Right lobe of liver (tissue), 6 donors: ENCODE results near the gene CHFR. TPM values are rescaled to one million over a fixed set of nuclear protein-coding genes. Genes with fewer than 3 reads are reported as not detected.
A peak's percentile ranks its signal among the peaks of the same experiment; 100 is the strongest.

Experiments used
- ATAC-seq, 4 donors: fragments of 200-7000 bp; cut with Tn5 transposase; one replicate each; pipeline ENCODE4 v1.9.1; 2020; ENCODE audit warnings: mild to moderate bottlenecking in 4 of 4, moderate library complexity in 4 of 4
- DNase-seq, 3 donors: peaks; one replicate each; pipeline ENCODE4 v3.0.0-alpha.2; 2020
- H3K27ac ChIP-seq, 3 donors: fragments of 200-600 bp; one replicate each; pipeline ENCODE4 v1.8.0; 2022
- H3K27me3 ChIP-seq, 2 donors: fragments of 200-600 bp; one replicate each; pipeline ENCODE4 v1.8.0; 2022
- H3K36me3 ChIP-seq, 4 donors: fragments of 200-600 bp; sonication (generic) in 1 of 4; one replicate each; pipeline versions ENCODE4 v1.5.1 to v1.8.0; 2017 to 2022; ENCODE audit warnings: control low read depth in 1 of 4
- H3K4me1 ChIP-seq, 4 donors: fragments of 200-600 bp; sonication (generic) in 1 of 4; one replicate each; pipeline versions ENCODE4 v1.5.1 to v1.8.0; 2017 to 2022; ENCODE audit warnings: control low read depth in 1 of 4
- H3K4me3 ChIP-seq, 3 donors: fragments of 200-600 bp; one replicate each; pipeline ENCODE4 v1.8.0; 2022
- H3K9me3 ChIP-seq, 4 donors: fragments of 200-600 bp; sonication (generic) in 1 of 4; one replicate each; pipeline versions ENCODE4 v1.5.1 to v1.8.0; 2017 to 2022; ENCODE audit warnings: control low read depth in 1 of 4
- CTCF ChIP-seq, 4 donors: fragments of 200-600 bp in 3 of 4; fragments of 450-650 bp in 1 of 4; IDR thresholded peaks; one replicate each; pipeline versions ENCODE4 v1.5.1 to v1.8.0; 2016 to 2022; ENCODE audit warnings: antibody characterized with exemption in 4 of 4, mild to moderate bottlenecking in 2 of 4
- POLR2A ChIP-seq: fragments of 450-650 bp; IDR thresholded peaks from one replicate; pipeline ENCODE4 v1.6.1; 2017; ENCODE audit warnings: antibody characterized with exemption, mild to moderate bottlenecking
- WGBS: methylation state at CpG from one replicate; pipeline ENCODE4 v1.1.6; 2018; ENCODE audit warnings: low coverage, low lambda C conversion rate; ENCODE audit not compliant: insufficient coverage; ENCODE audit errors: missing lambda C conversion rate; 5-methylcytosine and 5-hydroxymethylcytosine counted together
- intact Hi-C, 2 donors: fragments of 100-400 bp; cut with DNase I; formaldehyde crosslinking; loops; one replicate each; pipeline versions ENCODE4 v1.11.2 to v1.14.1; 2022
- total RNA-seq, 6 experiments: library from RNA; depleted of rRNA in 2 of 6; stranded (reverse); fragments of >200 nt in 2 of 6; fragmentation: NEBNext Ultra II Directional in 3 of 6; extraction: Animal tissue kit (Norgen Biotek cat#: 25700) in 3 of 6; gene quantifications; one replicate each; pipeline versions ENCODE4 v1.1.0 to v1.2.4, GENCODE V29; 2016 to 2023
- donor health status: DM: no; HTN: yes; CAD: no.
- donor health status: DM: no; HTN: no; CAD: no.
- donor health status: DM: no; HTN: no; CAD: no.
- donor health status: DM: no; HTN: yes; CAD: no.
- donor health status: DM: no; HTN: yes; CAD: no.

Gene CHFR
- total RNA-seq, 6 experiments from 2014 or later = 11.0 to 20.4 (median 13.5) TPM

- Histone ChIP-seq H3K4me1 (no peaks in the 10 kb centered on the region), H3K4me3 (no peak overlapping the region), H3K27me3 (no peaks in the 10 kb centered on the region), H3K9me3 (no peaks in the 10 kb centered on the region), H3K27ac (no peak overlapping the region), H3K36me3 (peaks cover 0 to 46% (median 7%) of the 10 kb centered on the region in 4 donors)
- 97% methylated on average over 13 of the region's 20 CpGs for WGBS
- intact Hi-C loops = no loop called here
- ATAC-seq (no peak), DNase-seq (no peak)
- TF ChIP-seq CTCF (IDR thresholded peaks at IDR 0.05) (no peak), POLR2A (no peak)
Measured at GRCh38 chr12:132840536-132840935, 46.9 kb downstream of the CHFR start.

GRCh38 chr12:132839558-132840235, 47.7 kb downstream of the CHFR start:
- no peak overlapping the region for H3K27ac ChIP-seq
- no peak for TF ChIP-seq POLR2A
- no peak for TF ChIP-seq CTCF (IDR thresholded peaks at IDR 0.05)
- WGBS = 85% methylated on average over 13 of the region's 14 CpGs
- no peak for ATAC-seq
- no peaks in the 10 kb centered on the region for H3K9me3 ChIP-seq
- no peaks in the 10 kb centered on the region for H3K27me3 ChIP-seq
- H3K4me3 ChIP-seq = no peak overlapping the region
- intact Hi-C loops = no loop called here
- no peak for DNase-seq
- H3K36me3 ChIP-seq = peaks cover 0 to 40% (median 7%) of the 10 kb centered on the region in 4 donors
- H3K4me1 ChIP-seq = no peaks in the 10 kb centered on the region

- TF ChIP-seq POLR2A (no peak), CTCF (IDR thresholded peaks at IDR 0.05) (no peak)
- intact Hi-C loops = no loop called here
- Histone ChIP-seq H3K4me1 (no peaks in the 10 kb centered on the region), H3K36me3 (peaks cover 0 to 31% (median 6%) of the 10 kb centered on the region in 4 donors), H3K27me3 (no peaks in the 10 kb centered on the region), H3K9me3 (no peaks in the 10 kb centered on the region), H3K4me3 (no peak overlapping the region), H3K27ac (no peak overlapping the region)
- WGBS = 71% methylated on average over 3 of the region's 17 CpGs
- peak in 1 of 4 donors; percentile 5 for ATAC-seq
- no peak for DNase-seq
Measured at GRCh38 chr12:132838410-132839080, 48.9 kb downstream of the CHFR start.

- intact Hi-C loops = no loop called here
- no peaks in the 10 kb centered on the region for H3K9me3 ChIP-seq
- DNase-seq (no peak), ATAC-seq (peak in 2 of 4 donors; percentile 9 to 13)
- H3K27ac ChIP-seq = no peak overlapping the region
- no peaks in the 10 kb centered on the region for H3K27me3 ChIP-seq
- H3K36me3 ChIP-seq = peaks cover 0 to 25% (median 4%) of the 10 kb centered on the region in 4 donors
- H3K4me3 ChIP-seq = no peak overlapping the region
- 63% methylated on average over 3 of the region's 27 CpGs for WGBS
- no peaks in the 10 kb centered on the region for H3K4me1 ChIP-seq
- no peak for TF ChIP-seq POLR2A
- TF ChIP-seq CTCF (IDR thresholded peaks at IDR 0.05) = no peak
Measured at GRCh38 chr12:132837693-132838409, 49.6 kb downstream of the CHFR start.
